Astrocyte (in vitro differentiated cells and primary cell): ENCODE data around the gene PAK4.

Experiments used
- EZH2 ChIP-seq: IDR thresholded peaks from 2 replicates; pipeline ENCODE4 v1.6.1; 2012; ENCODE audit warnings: mild to moderate bottlenecking, low read length, inconsistent platforms; ENCODE audit not compliant: insufficient read depth
- TF ChIP-seq, protein P1 (sequence below): IDR thresholded peaks from 2 replicates; pipeline ENCODE4 v1.5.1; 2011; ENCODE audit warnings: low read depth, mild to moderate bottlenecking, inconsistent platforms, low read length, moderate library complexity; ENCODE audit not compliant: insufficient read depth

DNA sequence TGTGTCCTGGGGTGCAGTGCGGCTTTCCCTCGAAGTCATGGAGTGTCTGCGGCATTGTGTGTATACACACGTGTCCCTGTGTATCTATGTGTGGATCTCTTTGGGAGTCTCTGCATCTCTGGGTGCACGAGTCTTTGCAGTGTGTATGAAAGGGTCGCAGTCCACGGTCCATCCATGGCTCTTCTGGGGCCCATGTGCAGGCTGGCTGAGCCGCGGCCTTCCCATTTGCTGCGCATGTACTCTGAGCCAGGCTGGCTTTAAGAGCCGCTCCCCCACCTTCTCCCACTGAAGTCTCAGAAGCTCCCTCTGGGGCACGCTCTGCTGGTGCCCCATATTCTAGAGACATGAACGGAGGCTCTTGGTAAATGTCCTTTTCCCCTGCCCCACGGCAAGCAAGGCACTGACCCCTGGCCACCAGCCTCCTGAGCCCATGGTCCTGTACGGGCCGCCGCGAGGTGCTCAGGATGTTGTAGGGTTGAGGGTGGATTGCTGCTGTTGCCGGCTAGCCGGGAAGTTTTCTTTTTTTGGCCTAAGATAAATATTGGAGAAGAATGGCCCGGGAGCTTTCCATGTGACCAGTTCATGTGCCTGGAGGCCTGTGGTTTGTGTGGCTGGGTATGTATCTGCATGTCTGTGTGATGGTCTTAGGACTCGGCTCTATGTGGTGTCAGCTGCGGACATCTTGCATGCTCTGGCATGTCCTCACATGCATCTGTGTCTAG is 31.9 kb downstream of the PAK4 start:
- TF ChIP-seq, protein P1, sequence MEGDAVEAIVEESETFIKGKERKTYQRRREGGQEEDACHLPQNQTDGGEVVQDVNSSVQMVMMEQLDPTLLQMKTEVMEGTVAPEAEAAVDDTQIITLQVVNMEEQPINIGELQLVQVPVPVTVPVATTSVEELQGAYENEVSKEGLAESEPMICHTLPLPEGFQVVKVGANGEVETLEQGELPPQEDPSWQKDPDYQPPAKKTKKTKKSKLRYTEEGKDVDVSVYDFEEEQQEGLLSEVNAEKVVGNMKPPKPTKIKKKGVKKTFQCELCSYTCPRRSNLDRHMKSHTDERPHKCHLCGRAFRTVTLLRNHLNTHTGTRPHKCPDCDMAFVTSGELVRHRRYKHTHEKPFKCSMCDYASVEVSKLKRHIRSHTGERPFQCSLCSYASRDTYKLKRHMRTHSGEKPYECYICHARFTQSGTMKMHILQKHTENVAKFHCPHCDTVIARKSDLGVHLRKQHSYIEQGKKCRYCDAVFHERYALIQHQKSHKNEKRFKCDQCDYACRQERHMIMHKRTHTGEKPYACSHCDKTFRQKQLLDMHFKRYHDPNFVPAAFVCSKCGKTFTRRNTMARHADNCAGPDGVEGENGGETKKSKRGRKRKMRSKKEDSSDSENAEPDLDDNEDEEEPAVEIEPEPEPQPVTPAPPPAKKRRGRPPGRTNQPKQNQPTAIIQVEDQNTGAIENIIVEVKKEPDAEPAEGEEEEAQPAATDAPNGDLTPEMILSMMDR = no peak
- no peak for TF ChIP-seq EZH2
